ENCODE results near the gene SLC25A20. TPM values are rescaled to one million over a fixed set of nuclear protein-coding genes. Genes with fewer than 3 reads are reported as not detected.
"Not testable (repeated sequence)": the region's sequence is repeated elsewhere in the genome, so short reads cannot be mapped to it uniquely, and the experiment has no call there.

The SLC25A20 gene
- total and polyA plus RNA-seq, 5 donors from 2014 or later, result 8.0 to 32.6 (median 22.2) TPM

GRCh38 chr3:48832684-48833083 is 66.0 kb downstream of the SLC25A20 start:
- Histone ChIP-seq H3K36me3 (ENCODE audit: control insufficient read depth, insufficient read depth, low read length) (peaks cover 2% of the 10 kb centered on the region), H3K4me3 (ENCODE audit: low read depth, low read length) (no peak overlapping the region), H3K9me3 (ENCODE audit: control insufficient read depth in 2 of 2, low read length in 2 of 2) (no peaks in the 10 kb centered on the region), H3K4me1 (ENCODE audit: control insufficient read depth, insufficient read depth, low read length, poor library complexity, severe bottlenecking) (no peaks in the 10 kb centered on the region), H3K27me3 (ENCODE audit: control insufficient read depth, insufficient read depth, low read length) (no peaks in the 10 kb centered on the region), H3K27ac (ENCODE audit: insufficient read depth, low read length, poor library complexity, severe bottlenecking) (no peak overlapping the region)
- Mint-ChIP-seq H3K36me3 (peaks cover 15% of the 10 kb centered on the region), H3K4me3 (no peak overlapping the region), H3K27me3 (no peaks in the 10 kb centered on the region), H3K9me3 (no peaks in the 10 kb centered on the region), H3K4me1 (peaks cover 5 to 24% (median 9%) of the 10 kb centered on the region in 4 donors), H3K27ac (no peak overlapping the region)
- DNase-seq, result no peak
- ATAC-seq (ENCODE audit: low read depth in 2 of 2), result no peak

GRCh38 chr3:48830715-48831114 is 68.0 kb downstream of the SLC25A20 start:
- peaks cover 2% of the 10 kb centered on the region for H3K36me3 ChIP-seq (ENCODE audit: control insufficient read depth, insufficient read depth, low read length)
- ATAC-seq (ENCODE audit: low read depth in 2 of 2) (no peak), DNase-seq (no peak)
- no peaks in the 10 kb centered on the region for H3K4me1 ChIP-seq (ENCODE audit: control insufficient read depth, insufficient read depth, low read length, poor library complexity, severe bottlenecking)
- H3K27ac Mint-ChIP-seq, result no peak overlapping the region
- H3K9me3 ChIP-seq (ENCODE audit: control insufficient read depth in 2 of 2, low read length in 2 of 2), result no peaks in the 10 kb centered on the region
- no peak overlapping the region for H3K27ac ChIP-seq (ENCODE audit: insufficient read depth, low read length, poor library complexity, severe bottlenecking)
- no peaks in the 10 kb centered on the region for H3K27me3 Mint-ChIP-seq
- peaks cover 17% of the 10 kb centered on the region for H3K36me3 Mint-ChIP-seq
- no peak overlapping the region for H3K4me3 ChIP-seq (ENCODE audit: low read depth, low read length)
- peaks cover 0 to 24% (median 13%) of the 10 kb centered on the region in 4 donors for H3K4me1 Mint-ChIP-seq
- H3K4me3 Mint-ChIP-seq, result no peak overlapping the region
- H3K27me3 ChIP-seq (ENCODE audit: control insufficient read depth, insufficient read depth, low read length), result no peaks in the 10 kb centered on the region
- H3K9me3 Mint-ChIP-seq, result no peaks in the 10 kb centered on the region

GRCh38 chr3:48829525-48829924 is 69.2 kb downstream of the SLC25A20 start:
- not testable (repeated sequence) for ATAC-seq (ENCODE audit: low read depth in 2 of 2); H3K9me3 ChIP-seq (ENCODE audit: control insufficient read depth in 2 of 2, low read length in 2 of 2); H3K27me3 Mint-ChIP-seq; H3K27ac ChIP-seq (ENCODE audit: insufficient read depth, low read length, poor library complexity, severe bottlenecking); H3K9me3 Mint-ChIP-seq; H3K4me3 Mint-ChIP-seq; H3K36me3 ChIP-seq (ENCODE audit: control insufficient read depth, insufficient read depth, low read length); DNase-seq; H3K27me3 ChIP-seq (ENCODE audit: control insufficient read depth, insufficient read depth, low read length); H3K4me1 ChIP-seq (ENCODE audit: control insufficient read depth, insufficient read depth, low read length, poor library complexity, severe bottlenecking); H3K27ac Mint-ChIP-seq; H3K4me3 ChIP-seq (ENCODE audit: low read depth, low read length)
- peaks cover 0 to 25% (median 13%) of the 10 kb centered on the region in 4 donors for H3K4me1 Mint-ChIP-seq
- H3K36me3 Mint-ChIP-seq, result peaks cover 14% of the 10 kb centered on the region

- not testable (repeated sequence) for H3K27ac Mint-ChIP-seq; H3K9me3 Mint-ChIP-seq; H3K36me3 ChIP-seq (ENCODE audit: control insufficient read depth, insufficient read depth, low read length); H3K27me3 Mint-ChIP-seq; H3K4me1 ChIP-seq (ENCODE audit: control insufficient read depth, insufficient read depth, low read length, poor library complexity, severe bottlenecking); DNase-seq; H3K4me3 ChIP-seq (ENCODE audit: low read depth, low read length); H3K27me3 ChIP-seq (ENCODE audit: control insufficient read depth, insufficient read depth, low read length); H3K4me3 Mint-ChIP-seq; H3K27ac ChIP-seq (ENCODE audit: insufficient read depth, low read length, poor library complexity, severe bottlenecking); ATAC-seq (ENCODE audit: low read depth in 2 of 2); H3K9me3 ChIP-seq (ENCODE audit: control insufficient read depth in 2 of 2, low read length in 2 of 2)
- Mint-ChIP-seq H3K4me1 (peaks cover 0 to 22% (median 15%) of the 10 kb centered on the region in 4 donors), H3K36me3 (peaks cover 14% of the 10 kb centered on the region)
Observed at GRCh38 chr3:48827874-48828273, 70.8 kb downstream of the SLC25A20 start.

GRCh38 chr3:48826451-48826850 is 72.2 kb downstream of the SLC25A20 start:
- Histone ChIP-seq H3K9me3 (ENCODE audit: control insufficient read depth in 2 of 2, low read length in 2 of 2) (no peaks in the 10 kb centered on the region), H3K27me3 (ENCODE audit: control insufficient read depth, insufficient read depth, low read length) (no peaks in the 10 kb centered on the region), H3K4me3 (ENCODE audit: low read depth, low read length) (no peak overlapping the region), H3K27ac (ENCODE audit: insufficient read depth, low read length, poor library complexity, severe bottlenecking) (no peak overlapping the region), H3K4me1 (ENCODE audit: control insufficient read depth, insufficient read depth, low read length, poor library complexity, severe bottlenecking) (no peaks in the 10 kb centered on the region), H3K36me3 (ENCODE audit: control insufficient read depth, insufficient read depth, low read length) (no peaks in the 10 kb centered on the region)
- Mint-ChIP-seq H3K4me3 (no peak overlapping the region), H3K4me1 (peaks cover 5 to 22% (median 18%) of the 10 kb centered on the region in 4 donors), H3K9me3 (no peaks in the 10 kb centered on the region), H3K27me3 (no peaks in the 10 kb centered on the region), H3K27ac (no peak overlapping the region), H3K36me3 (peaks cover 14% of the 10 kb centered on the region)
- DNase-seq, result no peak
- no peak for ATAC-seq (ENCODE audit: low read depth in 2 of 2)

GRCh38 chr3:48820612-48821324 is 77.9 kb downstream of the SLC25A20 start:
- Mint-ChIP-seq H3K36me3 (peaks cover 6% of the 10 kb centered on the region), H3K27me3 (no peaks in the 10 kb centered on the region), H3K9me3 (no peaks in the 10 kb centered on the region), H3K27ac (peak overlapping the region in 2 of 3 donors; percentile 3 to 10), H3K4me1 (peaks cover 21 to 48% (median 39%) of the 10 kb centered on the region in 4 donors), H3K4me3 (peak overlapping the region in 1 of 4 donors; percentile 18)
- no peak overlapping the region for H3K4me3 ChIP-seq (ENCODE audit: low read depth, low read length)
- no peaks in the 10 kb centered on the region for H3K27me3 ChIP-seq (ENCODE audit: control insufficient read depth, insufficient read depth, low read length)
- H3K27ac ChIP-seq (ENCODE audit: insufficient read depth, low read length, poor library complexity, severe bottlenecking), result no peak overlapping the region
- no peaks in the 10 kb centered on the region for H3K9me3 ChIP-seq (ENCODE audit: control insufficient read depth in 2 of 2, low read length in 2 of 2)
- no peaks in the 10 kb centered on the region for H3K4me1 ChIP-seq (ENCODE audit: control insufficient read depth, insufficient read depth, low read length, poor library complexity, severe bottlenecking)
- no peak for DNase-seq
- H3K36me3 ChIP-seq (ENCODE audit: control insufficient read depth, insufficient read depth, low read length), result peaks cover 3% of the 10 kb centered on the region
- ATAC-seq (ENCODE audit: low read depth in 2 of 2), result no peak

- Mint-ChIP-seq H3K27ac (peak overlapping the region in 2 of 3 donors; percentile 30 to 72), H3K4me1 (peaks cover 21 to 46% (median 39%) of the 10 kb centered on the region in 4 donors), H3K4me3 (peak overlapping the region in 1 of 4 donors; percentile 51), H3K9me3 (no peaks in the 10 kb centered on the region), H3K27me3 (no peaks in the 10 kb centered on the region), H3K36me3 (peaks cover 6% of the 10 kb centered on the region)
- H3K9me3 ChIP-seq (ENCODE audit: control insufficient read depth in 2 of 2, low read length in 2 of 2), result no peaks in the 10 kb centered on the region
- DNase-seq (no peak), ATAC-seq (ENCODE audit: low read depth in 2 of 2) (no peak)
- H3K36me3 ChIP-seq (ENCODE audit: control insufficient read depth, insufficient read depth, low read length), result peaks cover 3% of the 10 kb centered on the region
- no peak overlapping the region for H3K27ac ChIP-seq (ENCODE audit: insufficient read depth, low read length, poor library complexity, severe bottlenecking)
- H3K4me1 ChIP-seq (ENCODE audit: control insufficient read depth, insufficient read depth, low read length, poor library complexity, severe bottlenecking), result no peaks in the 10 kb centered on the region
- no peaks in the 10 kb centered on the region for H3K27me3 ChIP-seq (ENCODE audit: control insufficient read depth, insufficient read depth, low read length)
- no peak overlapping the region for H3K4me3 ChIP-seq (ENCODE audit: low read depth, low read length)
Observed at GRCh38 chr3:48819234-48820221, 79.2 kb downstream of the SLC25A20 start.
